ENCODE results near the gene RITA1. TPM values are rescaled to one million over a fixed set of nuclear protein-coding genes. Genes with fewer than 3 reads are reported as not detected.

Gene RITA1
- total RNA-seq, 2 experiments from 2014 or later, result 18.5 to 19.1 TPM

DNA sequence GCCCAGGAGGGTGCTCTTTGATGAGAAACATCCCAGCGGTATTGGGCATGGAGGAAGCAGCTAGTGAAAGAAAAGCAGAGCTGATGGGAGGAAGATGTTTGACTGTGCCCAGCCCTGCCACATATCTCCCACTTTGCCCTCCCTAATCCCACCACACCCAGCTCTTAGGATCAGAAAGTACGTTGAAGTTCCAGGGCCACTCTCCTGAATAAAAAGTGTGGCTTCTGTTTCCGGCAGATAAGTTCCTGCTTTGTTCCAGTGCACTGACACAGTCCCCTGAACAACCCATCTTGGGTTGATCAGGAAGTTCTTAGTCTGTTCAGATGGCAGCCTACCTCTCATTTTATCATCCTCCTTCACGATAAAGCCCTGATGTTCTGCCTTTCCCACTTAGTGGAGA is 52.2 kb downstream of the RITA1 start:
- intact Hi-C loops (cut with micrococcal nuclease), result no loop called here
- ATAC-seq (no peak), DNase-seq (no peak)
- TF ChIP-seq, protein P1, sequence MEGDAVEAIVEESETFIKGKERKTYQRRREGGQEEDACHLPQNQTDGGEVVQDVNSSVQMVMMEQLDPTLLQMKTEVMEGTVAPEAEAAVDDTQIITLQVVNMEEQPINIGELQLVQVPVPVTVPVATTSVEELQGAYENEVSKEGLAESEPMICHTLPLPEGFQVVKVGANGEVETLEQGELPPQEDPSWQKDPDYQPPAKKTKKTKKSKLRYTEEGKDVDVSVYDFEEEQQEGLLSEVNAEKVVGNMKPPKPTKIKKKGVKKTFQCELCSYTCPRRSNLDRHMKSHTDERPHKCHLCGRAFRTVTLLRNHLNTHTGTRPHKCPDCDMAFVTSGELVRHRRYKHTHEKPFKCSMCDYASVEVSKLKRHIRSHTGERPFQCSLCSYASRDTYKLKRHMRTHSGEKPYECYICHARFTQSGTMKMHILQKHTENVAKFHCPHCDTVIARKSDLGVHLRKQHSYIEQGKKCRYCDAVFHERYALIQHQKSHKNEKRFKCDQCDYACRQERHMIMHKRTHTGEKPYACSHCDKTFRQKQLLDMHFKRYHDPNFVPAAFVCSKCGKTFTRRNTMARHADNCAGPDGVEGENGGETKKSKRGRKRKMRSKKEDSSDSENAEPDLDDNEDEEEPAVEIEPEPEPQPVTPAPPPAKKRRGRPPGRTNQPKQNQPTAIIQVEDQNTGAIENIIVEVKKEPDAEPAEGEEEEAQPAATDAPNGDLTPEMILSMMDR (IDR thresholded peaks at IDR 0.05), result no peak
- Mint-ChIP-seq H3K27me3 (no peaks in the 10 kb centered on the region), H3K4me3 (no peak overlapping the region), H3K4me1 (ENCODE audit: low read depth) (peaks cover 13% of the 10 kb centered on the region), H3K27ac (no peak overlapping the region), H3K36me3 (ENCODE audit: low read depth) (peaks cover 22% of the 10 kb centered on the region), H3K9me3 (no peaks in the 10 kb centered on the region)
- CTCF ChIA-PET, result interaction anchor here (0.6 to 1.4 kb wide), 2 partner anchors 61 to 63 kb away, joined by 3 read pairs; no protein-coding TSS in a partner anchor
- POLR2A ChIA-PET, result interaction anchor here (0.6 to 1.2 kb wide), 3 partner anchors 12 to 81 kb away, joined by 3 read pairs; partner anchors contain the start of gene TPCN1

DNA sequence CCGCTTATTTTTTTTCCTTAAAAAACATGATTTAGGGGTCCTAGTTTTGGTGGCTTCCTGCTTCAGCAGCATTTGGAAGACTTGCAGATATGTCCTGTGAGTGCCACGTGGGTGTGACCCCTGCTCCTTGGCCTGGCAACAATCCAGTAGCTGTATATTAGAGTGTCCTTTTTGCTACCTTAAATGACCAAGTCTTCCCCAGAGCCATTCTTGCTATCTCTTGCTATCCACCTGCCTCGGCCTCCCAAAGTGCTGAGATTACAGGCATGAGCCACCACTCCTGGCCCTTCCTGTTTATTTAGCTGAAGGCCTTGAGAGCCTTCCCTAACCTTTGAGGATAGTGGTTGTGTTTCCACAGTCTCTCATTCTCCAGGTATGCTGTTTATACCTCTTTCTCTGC is 52.8 kb downstream of the RITA1 start:
- H3K27me3 Mint-ChIP-seq, result no peaks in the 10 kb centered on the region
- ChIA-PET POLR2A (interaction anchor here (0.6 to 1.0 kb wide), 2 partner anchors 11 to 81 kb away, joined by 3 read pairs; no protein-coding TSS in a partner anchor), CTCF (interaction anchor here (1.4 kb wide), 1 partner anchor 64 kb away, joined by 3 read pairs; no protein-coding TSS in a partner anchor)
- no peak for DNase-seq
- no peak overlapping the region for H3K4me3 Mint-ChIP-seq
- H3K36me3 Mint-ChIP-seq (ENCODE audit: low read depth), result peaks cover 19% of the 10 kb centered on the region
- H3K9me3 Mint-ChIP-seq, result no peaks in the 10 kb centered on the region
- TF ChIP-seq, protein P1 (IDR thresholded peaks at IDR 0.05), result no peak
- H3K27ac Mint-ChIP-seq, result no peak overlapping the region
- H3K4me1 Mint-ChIP-seq (ENCODE audit: low read depth), result peaks cover 8% of the 10 kb centered on the region
- intact Hi-C loops (cut with micrococcal nuclease), result no loop called here
- no peak for ATAC-seq

DNA sequence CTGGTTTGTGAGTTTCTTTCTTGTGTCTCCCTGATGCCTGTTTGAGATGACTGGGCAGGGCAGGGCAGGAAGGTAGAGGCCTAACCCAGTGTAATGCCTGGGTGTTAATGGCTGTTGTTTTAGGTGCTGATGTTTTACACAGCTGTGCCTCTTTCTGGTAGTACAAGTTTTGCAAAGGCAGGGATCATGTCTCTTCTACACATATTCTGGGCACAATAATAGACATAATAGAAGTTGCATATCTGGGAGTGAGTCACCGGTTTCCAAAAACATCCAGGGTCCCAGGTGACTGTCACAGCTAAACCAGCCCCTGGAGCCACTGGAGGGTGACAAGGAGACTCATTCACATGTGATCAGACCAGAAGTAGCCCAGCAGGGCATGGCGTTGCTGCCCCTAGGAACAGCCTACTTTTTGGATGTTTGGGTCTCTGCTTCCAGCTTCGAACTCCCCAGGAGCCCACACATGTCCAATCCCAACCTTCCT is 53.8 kb downstream of the RITA1 start:
- CTCF ChIA-PET, result interaction anchor here (1.8 kb wide), 1 partner anchor 23 kb away, joined by 5 read pairs; no protein-coding TSS in a partner anchor
- H3K27me3 Mint-ChIP-seq, result no peaks in the 10 kb centered on the region
- H3K9me3 Mint-ChIP-seq, result no peaks in the 10 kb centered on the region
- no peak overlapping the region for H3K27ac Mint-ChIP-seq
- POLR2A ChIA-PET, result interaction anchor here (0.6 kb wide), 1 partner anchor 18 kb away, joined by 3 read pairs; no protein-coding TSS in a partner anchor
- DNase-seq, result no peak
- H3K4me1 Mint-ChIP-seq (ENCODE audit: low read depth), result peaks cover 3% of the 10 kb centered on the region
- no peak for ATAC-seq
- peaks cover 15% of the 10 kb centered on the region for H3K36me3 Mint-ChIP-seq (ENCODE audit: low read depth)
- intact Hi-C loops (cut with micrococcal nuclease), result no loop called here
- no peak overlapping the region for H3K4me3 Mint-ChIP-seq
- TF ChIP-seq, protein P1 (IDR thresholded peaks at IDR 0.05), result no peak

DNA sequence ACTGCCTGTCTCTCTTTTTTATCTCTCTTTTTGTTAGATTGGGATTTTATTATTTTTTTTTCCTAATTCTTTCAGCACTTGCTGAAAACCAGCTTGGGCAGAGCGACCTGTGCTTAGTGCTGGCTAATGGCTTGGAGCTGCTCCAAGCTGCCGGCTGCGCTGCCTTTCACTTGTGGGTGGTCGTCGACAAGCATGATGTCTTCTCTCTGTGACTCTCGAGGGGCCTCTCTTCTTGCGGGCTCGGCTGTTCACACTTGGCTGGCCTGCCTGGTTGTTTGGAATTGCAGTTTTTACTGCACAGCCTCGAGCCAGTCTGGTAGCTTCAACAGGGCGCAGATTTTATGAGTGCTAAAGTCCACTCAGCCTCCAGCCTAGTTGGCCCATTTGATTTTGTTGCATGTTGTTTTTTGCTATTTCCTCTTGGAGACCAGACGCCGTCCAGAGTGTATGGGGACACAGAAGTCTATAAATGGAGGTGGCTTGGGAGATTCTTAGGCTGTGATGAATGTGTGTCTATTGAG is 54.4 kb downstream of the RITA1 start:
- Mint-ChIP-seq H3K27me3 (no peaks in the 10 kb centered on the region), H3K36me3 (ENCODE audit: low read depth) (peaks cover 19% of the 10 kb centered on the region), H3K9me3 (no peaks in the 10 kb centered on the region), H3K27ac (no peak overlapping the region), H3K4me1 (ENCODE audit: low read depth) (peaks cover 3% of the 10 kb centered on the region), H3K4me3 (no peak overlapping the region)
- TF ChIP-seq, protein P1 (IDR thresholded peaks at IDR 0.05), result no peak
- DNase-seq (no peak), ATAC-seq (no peak)
- CTCF ChIA-PET, result interaction anchor here (1.8 kb wide), 1 partner anchor 22 kb away, joined by 5 read pairs; no protein-coding TSS in a partner anchor
- intact Hi-C loops (cut with micrococcal nuclease), result no loop called here
- POLR2A ChIA-PET, result no interaction called here

DNA sequence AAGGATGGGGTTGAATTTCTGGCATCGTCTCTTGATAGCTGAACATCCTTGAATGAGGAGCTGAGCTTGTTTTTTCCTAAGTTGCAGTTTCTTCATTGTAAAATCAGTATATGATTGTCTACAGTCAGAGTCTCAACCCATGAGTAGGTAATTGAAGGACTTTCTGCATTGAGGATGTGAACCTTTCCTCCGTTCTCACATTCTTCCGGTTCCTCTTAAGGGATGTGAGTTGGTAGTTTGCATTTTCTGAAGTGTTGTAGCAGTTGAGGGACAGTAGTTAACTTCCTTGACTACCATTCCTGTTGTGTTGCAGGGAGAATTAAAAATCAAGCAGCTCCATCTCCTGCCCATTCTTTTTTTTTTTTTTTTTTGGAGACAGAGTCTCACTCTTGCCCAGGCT is 54.9 kb downstream of the RITA1 start:
- ATAC-seq, result no peak
- H3K36me3 Mint-ChIP-seq (ENCODE audit: low read depth), result peaks cover 19% of the 10 kb centered on the region

More for the DNA sequence above, 54.9 kb downstream of the RITA1 start:
- ChIA-PET CTCF (interaction anchor here (1.1 to 1.8 kb wide), 2 partner anchors 18 to 22 kb away, joined by 3 to 5 read pairs; no protein-coding TSS in a partner anchor), POLR2A (no interaction called here)
- Mint-ChIP-seq H3K27me3 (no peaks in the 10 kb centered on the region), H3K4me3 (no peak overlapping the region), H3K9me3 (no peaks in the 10 kb centered on the region), H3K4me1 (ENCODE audit: low read depth) (peaks cover 3% of the 10 kb centered on the region), H3K27ac (no peak overlapping the region)
- intact Hi-C loops (cut with micrococcal nuclease), result no loop called here
- TF ChIP-seq, protein P1 (IDR thresholded peaks at IDR 0.05), result no peak
- no peak for DNase-seq
